PC-3 (cell line): ENCODE data around the gene KIFC1. TPM values are rescaled to one million over a fixed set of nuclear protein-coding genes. Genes with fewer than 3 reads are reported as not detected.

Experiments used
- ATAC-seq: fragments of 200-7000 bp; cut with Tn5 transposase; 2 replicates; pipeline ENCODE4 v1.9.1; 2020; ENCODE audit warnings: mild to moderate bottlenecking, moderate library complexity
- BruUV-seq: library from RNA; stranded (reverse); fragments of 400-500 nt; replicated peaks from 2 replicates; lab custom pipeline; 2021; lab: Mats Ljungman, UMichigan
- CTCF ChIA-PET: fragments of 300-600 bp; sonication (Branson Sonifier 250); formaldehyde crosslinking; loops from one replicate; lab custom pipeline; 2022; ENCODE audit warnings: antibody characterized with exemption; lab: Charles Lee
- POLR2A ChIA-PET: fragments of 300-600 bp; sonication (Branson Sonifier 250); formaldehyde crosslinking; loops from one replicate; lab custom pipeline; 2022; ENCODE audit warnings: antibody characterized with exemption; ENCODE audit not compliant: unreplicated experiment; lab: Charles Lee
- DNase-seq: peaks from one replicate; pipeline ENCODE4 v3.0.0-alpha.2; 2015
- H2AFZ ChIP-seq: fragments of 300-600 bp; sonication (generic); 2 replicates; pipeline ENCODE4 v1.6.0; 2016; ENCODE audit warnings: antibody characterized with exemption, low read length
- H3F3A ChIP-seq: fragments of 300-600 bp; sonication (generic); one replicate; pipeline ENCODE4 v1.6.0; 2017; ENCODE audit warnings: antibody characterized with exemption, low read length, control low read depth, mild to moderate bottlenecking; ENCODE audit not compliant: unreplicated experiment
- H3K27ac ChIP-seq: fragments of 300-600 bp; sonication (generic); 2 replicates; pipeline ENCODE4 v1.5.1; 2016; ENCODE audit warnings: mild to moderate bottlenecking, low read length
- H3K27me3 ChIP-seq: fragments of 300-600 bp; sonication (generic); 2 replicates; pipeline ENCODE4 v1.6.1; 2016; ENCODE audit warnings: low read length, mixed read lengths
- H3K36me3 ChIP-seq: fragments of 300-600 bp; sonication (generic); 2 replicates; pipeline ENCODE4 v1.6.1; 2016; ENCODE audit warnings: low read depth, mixed run types, low read length, mixed read lengths
- H3K4me1 ChIP-seq: fragments of 300-600 bp; sonication (generic); 2 replicates; pipeline ENCODE4 v1.5.1; 2016; ENCODE audit warnings: low read length; ENCODE audit not compliant: insufficient read depth
- H3K4me2 ChIP-seq: fragments of 300-600 bp; sonication (generic); 2 replicates; pipeline ENCODE4 v1.6.0; 2016; ENCODE audit warnings: low read length
- H3K4me3 ChIP-seq: fragments of 300-600 bp; sonication (generic); 2 replicates; pipeline ENCODE4 v1.5.1; 2016; ENCODE audit warnings: mild to moderate bottlenecking, low read length, mixed read lengths
- H3K79me2 ChIP-seq: fragments of 300-600 bp; sonication (generic); 2 replicates; pipeline ENCODE4 v1.6.1; 2017; ENCODE audit warnings: low read length, mixed read lengths
- H3K9ac ChIP-seq: fragments of 300-600 bp; sonication (generic); 2 replicates; pipeline ENCODE4 v1.6.0; 2016; ENCODE audit warnings: mild to moderate bottlenecking, low read length
- H3K9me2 ChIP-seq: fragments of 300-600 bp; sonication (generic); replicated peaks from 2 replicates; pipeline ENCODE4 v1.6.1; 2016; ENCODE audit warnings: mixed run types, low read length, mixed read lengths
- H3K9me3 ChIP-seq: fragments of 300-600 bp; sonication (generic); 2 replicates; pipeline ENCODE4 v1.6.1; 2016; ENCODE audit warnings: low read length, mixed read lengths
- H4K20me1 ChIP-seq: fragments of 300-600 bp; sonication (generic); 2 replicates; pipeline ENCODE4 v1.6.1; 2016; ENCODE audit warnings: low read length, mixed read lengths
- CTCF ChIP-seq: fragments of 300-600 bp; sonication (generic); conservative IDR thresholded peaks from 2 replicates; pipeline ENCODE4 v1.5.1; 2017; ENCODE audit warnings: antibody characterized with exemption, low read depth, mild to moderate bottlenecking, low read length
- EZH2 ChIP-seq: fragments of 300-600 bp; sonication (generic); IDR thresholded peaks from one replicate; pipeline ENCODE4 v1.6.1; 2017; ENCODE audit warnings: antibody characterized with exemption, mild to moderate bottlenecking, low read length; ENCODE audit not compliant: unreplicated experiment
- EZH2phosphoT487 ChIP-seq: fragments of 300-600 bp; sonication (generic); IDR thresholded peaks from 2 replicates; pipeline ENCODE4 v1.6.1; 2018; ENCODE audit warnings: mild to moderate bottlenecking, antibody characterized with exemption, low read length, borderline replicate concordance
- intact Hi-C: fragments of 100-400 bp; cut with micrococcal nuclease; formaldehyde crosslinking; loops from 2 replicates; pipeline ENCODE4 v1.9.0; 2023
- total RNA-seq: library from RNA; depleted of rRNA; stranded (reverse); fragments of >200 nt; gene quantifications from 2 replicates; pipeline ENCODE4 v1.2.3, GENCODE V29; 2014

KIFC1 gene
- total RNA-seq, 1 experiment from 2014 or later, result 66.7 TPM

GRCh38 chr6:33425668-33426577, 34.3 kb downstream of the KIFC1 start:
- Histone ChIP-seq H3F3A (no peaks in the 10 kb centered on the region), H2AFZ (peak overlapping the region; percentile 76), H3K9ac (peak overlapping the region; percentile 71), H3K4me3 (peak overlapping the region; percentile 66), H3K27me3 (no peaks in the 10 kb centered on the region), H3K4me1 (peaks cover 23% of the 10 kb centered on the region), H3K9me3 (no peaks in the 10 kb centered on the region), H3K36me3 (no peaks in the 10 kb centered on the region), H4K20me1 (no peaks in the 10 kb centered on the region), H3K27ac (peak overlapping the region; percentile 57), H3K79me2 (no peaks in the 10 kb centered on the region), H3K4me2 (peak overlapping the region; percentile 89), H3K9me2 (no peaks in the 10 kb centered on the region)
- ChIA-PET CTCF (interaction anchor here (0.6 to 1.3 kb wide), 4 partner anchors 19 to 163 kb away, joined by 3 to 8 read pairs (median 5); partner anchors contain the start of gene ZBTB22), POLR2A (interaction anchor here (0.6 kb wide), 1 partner anchor 109 kb away, joined by 5 read pairs; no protein-coding TSS in a partner anchor)
- ATAC-seq (peak; percentile 63), DNase-seq (peak; percentile 77)
- BruUV-seq, result no TSS peak
- intact Hi-C loops, result no loop called here
- no peak for TF ChIP-seq EZH2
- peak; percentile 58 for TF ChIP-seq CTCF

- H3K9me2 ChIP-seq, result no peaks in the 10 kb centered on the region
- ChIA-PET POLR2A (interaction anchor here (0.6 kb wide), 2 partner anchors 51 to 110 kb away, joined by 5 to 17 read pairs; no protein-coding TSS in a partner anchor), CTCF (interaction anchor here (0.6 to 1.3 kb wide), 3 partner anchors 18 to 159 kb away, joined by 3 to 6 read pairs (median 4); partner anchors contain the start of gene ZBTB22)
- H4K20me1 ChIP-seq, result no peaks in the 10 kb centered on the region
- no peak for TF ChIP-seq EZH2phosphoT487
- TF ChIP-seq CTCF, result no peak
- TF ChIP-seq EZH2, result no peak
- no peak overlapping the region for H3K27ac ChIP-seq
- peak overlapping the region; percentile 94 for H3K4me2 ChIP-seq
- H3K9me3 ChIP-seq, result no peaks in the 10 kb centered on the region
- intact Hi-C loops, result no loop called here
- H3K36me3 ChIP-seq, result no peaks in the 10 kb centered on the region
- no peak for DNase-seq
- peak overlapping the region; percentile 77 for H2AFZ ChIP-seq
- no peaks in the 10 kb centered on the region for H3K27me3 ChIP-seq
- peak overlapping the region; percentile 71; the same call in 1 of the 2 replicates for H3K9ac ChIP-seq
- H3K4me1 ChIP-seq, result peaks cover 23% of the 10 kb centered on the region
- ATAC-seq, result no peak
- no peaks in the 10 kb centered on the region for H3F3A ChIP-seq
- H3K4me3 ChIP-seq, result peak overlapping the region; percentile 75
- H3K79me2 ChIP-seq, result no peaks in the 10 kb centered on the region
- TSS peak; percentile 59 for BruUV-seq
These were observed 35.2 kb downstream of the KIFC1 start for GRCh38 chr6:33426590-33427511.
